ENCODE results near the gene TMOD3. TPM values are rescaled to one million over a fixed set of nuclear protein-coding genes. Genes with fewer than 3 reads are reported as not detected.

Gene TMOD3
- total RNA-seq, 1 experiment from 2014 or later = 94.6 TPM

GRCh38 chr15:51812598-51812997 is 16.9 kb upstream of the TMOD3 start:
- CTCF ChIA-PET = interaction anchor here (1.2 kb wide), 1 partner anchor 36 kb away, joined by 5 read pairs; no protein-coding TSS in a partner anchor

GRCh38 chr15:51814606-51815005 is 14.8 kb upstream of the TMOD3 start:
- H3K27me3 Mint-ChIP-seq (ENCODE audit: insufficient read depth, unreplicated experiment) = no peaks in the 10 kb centered on the region
- ChIA-PET POLR2A (interaction anchor here (3.4 kb wide), 1 partner anchor 10 kb away, joined by 10 read pairs; no protein-coding TSS in a partner anchor), CTCF (interaction anchor here (0.6 to 0.8 kb wide), 2 partner anchors 14 to 36 kb away, joined by 3 read pairs; no protein-coding TSS in a partner anchor)
- no peak overlapping the region for H3K4me3 Mint-ChIP-seq (ENCODE audit: unreplicated experiment)
- TF ChIP-seq CTCF (IDR thresholded peaks at IDR 0.05; ENCODE audit: unreplicated experiment) = no peak
- no peaks in the 10 kb centered on the region for H3K4me1 Mint-ChIP-seq (ENCODE audit: insufficient read depth, unreplicated experiment)
- H3K36me3 Mint-ChIP-seq (ENCODE audit: insufficient read depth, unreplicated experiment) = no peaks in the 10 kb centered on the region
- no peak for DNase-seq (ENCODE audit: unreplicated experiment)
- no peak overlapping the region for H3K27ac Mint-ChIP-seq (ENCODE audit: low read depth, unreplicated experiment)
- BruUV-seq (replicated peaks) = no TSS peak
- peaks cover 1% of the 10 kb centered on the region for H3K9me3 Mint-ChIP-seq (ENCODE audit: unreplicated experiment)
- intact Hi-C loops (cut with micrococcal nuclease) = no loop called here

More at GRCh38 chr15:51812598-51812997, 16.9 kb upstream of the TMOD3 start:
- Mint-ChIP-seq H3K36me3 (ENCODE audit: insufficient read depth, unreplicated experiment) (no peaks in the 10 kb centered on the region), H3K27me3 (ENCODE audit: insufficient read depth, unreplicated experiment) (no peaks in the 10 kb centered on the region), H3K9me3 (ENCODE audit: unreplicated experiment) (no peaks in the 10 kb centered on the region), H3K4me1 (ENCODE audit: insufficient read depth, unreplicated experiment) (no peaks in the 10 kb centered on the region), H3K27ac (ENCODE audit: low read depth, unreplicated experiment) (no peak overlapping the region), H3K4me3 (ENCODE audit: unreplicated experiment) (no peak overlapping the region)
- POLR2A ChIA-PET = interaction anchor here (1.1 to 3.4 kb wide), 2 partner anchors 12 to 17 kb away, joined by 5 to 10 read pairs; partner anchors contain the start of gene TMOD3
- no TSS peak for BruUV-seq (replicated peaks)
- no peak for TF ChIP-seq CTCF (IDR thresholded peaks at IDR 0.05; ENCODE audit: unreplicated experiment)
- intact Hi-C loops (cut with micrococcal nuclease) = no loop called here
- no peak for DNase-seq (ENCODE audit: unreplicated experiment)

GRCh38 chr15:51816611-51817010 is 12.8 kb upstream of the TMOD3 start:
- no peak overlapping the region for H3K27ac Mint-ChIP-seq (ENCODE audit: low read depth, unreplicated experiment)
- H3K4me1 Mint-ChIP-seq (ENCODE audit: insufficient read depth, unreplicated experiment) = no peaks in the 10 kb centered on the region
- no peaks in the 10 kb centered on the region for H3K36me3 Mint-ChIP-seq (ENCODE audit: insufficient read depth, unreplicated experiment)
- no peak for TF ChIP-seq CTCF (IDR thresholded peaks at IDR 0.05; ENCODE audit: unreplicated experiment)
- ChIA-PET POLR2A (no interaction called here), CTCF (interaction anchor here (1.9 kb wide), 1 partner anchor 10 kb away, joined by 5 read pairs; no protein-coding TSS in a partner anchor)
- no peak for DNase-seq (ENCODE audit: unreplicated experiment)
- no peaks in the 10 kb centered on the region for H3K27me3 Mint-ChIP-seq (ENCODE audit: insufficient read depth, unreplicated experiment)
- intact Hi-C loops (cut with micrococcal nuclease) = no loop called here
- no peak overlapping the region for H3K4me3 Mint-ChIP-seq (ENCODE audit: unreplicated experiment)
- no TSS peak for BruUV-seq (replicated peaks)
- peaks cover 20% of the 10 kb centered on the region for H3K9me3 Mint-ChIP-seq (ENCODE audit: unreplicated experiment)

- no TSS peak for BruUV-seq (replicated peaks)
- ChIA-PET POLR2A (no interaction called here), CTCF (interaction anchor here (0.6 to 1.9 kb wide), 3 partner anchors 8 to 16 kb away, joined by 3 to 5 read pairs (median 3); no protein-coding TSS in a partner anchor)
- H3K4me1 Mint-ChIP-seq (ENCODE audit: insufficient read depth, unreplicated experiment) = no peaks in the 10 kb centered on the region
- no peak overlapping the region for H3K4me3 Mint-ChIP-seq (ENCODE audit: unreplicated experiment)
- peaks cover 20% of the 10 kb centered on the region for H3K9me3 Mint-ChIP-seq (ENCODE audit: unreplicated experiment)
- no peak overlapping the region for H3K27ac Mint-ChIP-seq (ENCODE audit: low read depth, unreplicated experiment)
- intact Hi-C loops (cut with micrococcal nuclease) = no loop called here
- no peaks in the 10 kb centered on the region for H3K36me3 Mint-ChIP-seq (ENCODE audit: insufficient read depth, unreplicated experiment)
- no peak for TF ChIP-seq CTCF (IDR thresholded peaks at IDR 0.05; ENCODE audit: unreplicated experiment)
- DNase-seq (ENCODE audit: unreplicated experiment) = no peak
- H3K27me3 Mint-ChIP-seq (ENCODE audit: insufficient read depth, unreplicated experiment) = no peaks in the 10 kb centered on the region
Observed at GRCh38 chr15:51818150-51818549, 11.3 kb upstream of the TMOD3 start.
